Measurements from ENCODE around the gene TREML4.

Gene TREML4

DNA sequence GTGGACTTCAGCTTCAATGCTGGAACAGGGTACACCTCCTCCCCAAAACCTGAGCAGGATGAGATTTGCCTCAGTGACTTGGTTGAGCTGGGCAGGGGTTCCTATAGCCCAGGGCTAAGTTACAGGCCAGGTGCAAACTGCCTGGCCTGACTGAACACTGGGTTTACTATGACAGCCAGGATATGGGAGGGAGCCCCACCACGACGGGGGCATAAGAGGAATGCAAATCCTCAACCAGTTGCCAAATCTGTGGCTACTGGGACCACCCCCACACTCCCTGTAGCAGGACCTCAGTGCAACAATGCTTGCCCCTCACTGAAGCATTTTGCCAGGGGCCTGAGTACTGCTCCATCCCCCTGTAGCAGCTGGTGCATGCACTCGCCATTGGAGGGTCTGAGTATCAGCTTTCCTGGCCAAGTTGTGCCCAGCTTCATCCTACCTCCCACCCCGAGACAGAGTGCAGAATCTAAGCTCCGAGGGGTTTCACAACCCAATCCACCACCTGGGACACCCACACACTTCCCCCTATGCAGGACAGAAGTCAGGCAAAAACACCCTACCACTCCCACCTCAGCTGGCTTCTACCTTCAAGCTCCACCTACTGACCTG is 27.6 kb downstream of the TREML4 start:
- DNase-seq: no peak

DNA sequence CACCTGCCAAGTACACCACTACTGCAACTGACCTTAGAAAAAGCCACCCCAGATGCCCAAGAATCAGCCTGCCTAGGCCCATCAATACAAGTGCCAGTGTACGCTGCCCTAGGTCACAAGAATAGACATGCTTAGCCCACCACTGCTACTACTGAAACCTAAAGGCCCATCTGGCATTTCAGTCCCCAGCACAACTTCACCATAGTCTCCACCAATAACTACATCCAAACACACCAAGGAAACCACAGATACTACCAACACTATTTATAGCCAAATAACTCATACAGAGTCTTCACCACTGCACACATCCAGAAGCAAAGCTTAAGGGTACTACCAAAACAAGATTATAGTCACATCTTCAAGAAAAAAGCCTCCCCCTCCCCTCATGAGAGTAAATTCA is 28.2 kb downstream of the TREML4 start:
- no peak for DNase-seq

DNA sequence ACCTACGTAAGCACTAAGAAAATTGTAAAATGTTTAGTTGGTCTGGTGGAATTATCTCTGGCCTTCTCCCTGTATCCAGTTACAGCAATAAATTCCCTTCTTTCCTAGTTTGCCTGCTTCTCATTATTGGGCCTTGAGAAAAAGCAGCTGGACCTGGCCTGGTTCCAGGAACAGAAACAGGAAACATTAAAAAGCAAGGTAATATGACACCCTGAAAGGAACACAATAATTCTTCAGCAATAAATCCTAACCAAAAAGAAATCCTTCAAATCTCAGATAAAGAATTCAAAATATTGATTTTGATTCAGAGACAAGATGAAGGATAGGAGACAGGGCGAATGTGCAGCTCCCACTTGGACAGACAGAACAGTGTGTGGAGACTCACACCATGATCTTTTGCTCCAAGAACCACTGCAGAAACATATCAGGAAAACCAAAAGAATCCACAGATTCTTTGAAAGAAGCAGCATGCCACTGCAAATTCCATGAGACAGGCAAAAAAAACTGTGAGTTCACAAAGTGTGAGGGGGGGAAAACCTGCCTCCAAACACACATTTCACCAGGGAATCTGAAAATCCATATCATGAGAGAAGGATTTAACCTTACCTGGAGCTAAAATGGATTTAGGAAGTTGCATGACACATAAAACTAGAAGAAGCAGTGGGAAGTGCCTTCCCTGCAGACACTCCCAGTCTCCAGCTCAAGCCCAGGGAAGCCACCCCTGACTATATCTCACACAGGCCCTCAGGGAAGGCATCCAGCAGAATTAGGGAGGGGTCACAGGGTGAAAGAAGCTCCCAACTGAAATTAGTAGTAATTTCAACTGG is 29.4 kb downstream of the TREML4 start:
- DNase-seq: no peak

DNA sequence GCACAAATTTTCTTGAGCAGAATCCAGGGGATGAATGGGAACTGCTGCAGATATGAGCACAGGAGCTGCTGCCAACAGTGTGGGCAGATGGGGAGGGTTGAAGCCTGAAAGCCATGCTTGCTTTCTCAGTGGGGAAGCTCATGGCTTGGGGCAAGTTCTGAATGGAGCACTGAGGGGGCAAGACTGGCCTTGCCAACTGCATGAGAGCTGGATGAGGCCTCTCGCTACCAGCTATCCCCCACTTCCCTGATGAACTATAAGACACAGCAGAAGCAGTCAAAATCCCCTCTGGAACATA is 30.0 kb downstream of the TREML4 start:
- no peak for DNase-seq

DNA sequence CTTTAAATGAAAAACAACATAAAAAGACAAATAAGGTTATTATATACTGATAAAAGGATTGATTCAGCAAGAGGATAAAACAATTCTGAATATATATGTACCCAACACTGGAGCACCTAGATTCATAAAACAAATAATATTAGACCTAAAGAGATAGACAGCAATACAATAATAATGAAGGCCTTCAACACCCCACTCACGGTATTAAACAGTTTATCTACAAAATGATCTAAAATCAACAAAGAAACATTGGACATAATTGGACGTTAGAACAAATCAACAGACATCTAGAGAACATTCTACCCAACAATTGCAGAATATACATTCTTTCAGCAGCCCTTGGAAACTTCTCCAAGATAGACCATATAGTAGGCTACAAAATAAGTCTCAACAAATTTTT is 34.3 kb downstream of the TREML4 start:
- DNase-seq: no peak

DNA sequence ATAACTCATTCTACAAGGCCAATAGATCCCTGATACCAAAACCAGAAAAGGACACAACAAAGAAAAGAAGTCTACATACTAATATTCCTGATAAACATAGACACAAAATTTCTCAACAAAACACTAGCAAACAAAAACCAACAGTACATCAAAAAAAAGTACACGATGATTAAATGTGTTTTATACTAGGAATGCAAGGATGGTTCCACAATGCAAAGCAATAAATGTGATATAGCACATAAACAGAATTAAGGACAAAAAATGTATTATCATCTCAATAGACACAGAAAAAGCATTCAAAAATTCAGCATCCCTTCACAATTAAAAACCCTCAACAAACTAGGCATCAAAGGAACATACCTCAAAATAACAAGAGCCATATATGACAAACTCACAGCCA is 35.1 kb downstream of the TREML4 start:
- no peak for DNase-seq

DNA sequence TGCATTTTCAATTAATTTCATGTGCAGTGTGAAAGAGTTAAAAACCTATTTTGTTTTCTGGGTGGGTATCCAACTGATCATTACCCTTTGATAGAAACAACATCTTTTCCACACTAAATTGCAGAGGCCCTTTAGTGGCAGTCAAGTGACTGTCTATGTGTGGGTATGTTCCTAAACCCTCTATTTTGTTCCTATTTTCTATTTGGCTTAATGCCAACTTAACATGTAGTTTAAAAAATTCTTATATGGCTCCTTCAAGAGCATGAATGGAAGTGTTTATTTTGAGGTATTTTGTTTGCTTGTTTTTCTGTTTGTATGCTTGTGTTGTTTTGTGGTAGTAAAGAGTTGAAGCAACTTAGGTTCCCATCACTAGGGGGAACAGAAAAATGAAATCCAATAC is 38.4 kb downstream of the TREML4 start:
- no peak for DNase-seq

DNA sequence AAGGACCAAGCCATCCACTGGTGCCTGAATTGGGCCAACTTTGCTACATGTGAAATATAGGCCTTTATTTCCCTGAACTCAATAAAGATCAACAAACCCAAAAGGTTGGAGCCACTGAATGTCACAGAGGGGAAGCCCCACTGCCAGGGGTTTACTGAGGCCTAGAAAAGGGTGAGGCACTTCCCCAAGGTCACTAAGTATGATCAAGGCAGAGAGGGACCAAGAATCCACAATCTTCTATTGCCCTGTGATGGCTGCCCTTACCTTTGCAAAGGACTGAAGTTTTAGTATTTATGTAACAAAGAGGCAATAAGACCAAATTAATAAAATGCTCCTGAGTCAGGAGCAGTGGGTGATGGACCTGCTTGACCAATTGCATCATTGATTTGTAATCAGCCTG is 40.3 kb downstream of the TREML4 start:
- no peak for DNase-seq

DNA sequence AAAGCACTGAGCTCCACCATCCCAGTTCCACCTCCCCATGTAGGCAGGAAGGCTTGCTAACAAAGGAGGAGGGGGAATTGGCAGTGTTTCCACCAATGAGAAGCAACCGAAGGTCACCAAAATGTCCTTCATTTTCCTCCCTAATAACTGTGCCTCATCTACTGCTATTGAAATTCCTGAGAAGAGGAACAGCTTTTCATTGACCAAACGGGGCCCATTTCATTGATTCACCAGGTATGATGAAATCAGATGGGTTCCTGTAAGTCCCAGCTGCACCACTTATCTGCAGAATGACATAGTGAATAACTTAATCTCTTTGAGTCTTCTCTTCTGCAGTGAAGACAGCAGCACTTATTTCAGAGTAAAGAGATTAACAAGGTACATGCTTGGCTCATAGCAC is 41.0 kb downstream of the TREML4 start:
- no peak for DNase-seq

DNA sequence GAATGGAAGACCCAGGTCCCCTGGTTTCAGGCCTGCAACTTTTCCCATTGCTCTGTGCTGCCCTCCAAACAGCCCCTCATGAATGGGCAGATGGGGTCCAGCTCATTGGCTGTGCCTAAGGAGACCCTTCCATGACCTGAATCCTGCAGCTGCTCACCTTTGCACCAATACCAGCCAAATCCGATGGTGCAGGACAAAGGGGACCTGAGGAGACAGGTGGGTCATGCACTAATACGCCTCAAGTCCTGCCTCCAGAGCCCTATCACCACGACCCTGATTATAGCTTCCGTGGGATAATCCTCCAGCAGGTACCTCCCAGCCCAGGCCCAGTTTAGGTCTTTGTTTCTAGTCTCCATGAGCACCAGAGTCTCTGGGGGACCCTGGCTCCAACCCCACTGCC is 41.6 kb downstream of the TREML4 start:
- DNase-seq: no peak

DNA sequence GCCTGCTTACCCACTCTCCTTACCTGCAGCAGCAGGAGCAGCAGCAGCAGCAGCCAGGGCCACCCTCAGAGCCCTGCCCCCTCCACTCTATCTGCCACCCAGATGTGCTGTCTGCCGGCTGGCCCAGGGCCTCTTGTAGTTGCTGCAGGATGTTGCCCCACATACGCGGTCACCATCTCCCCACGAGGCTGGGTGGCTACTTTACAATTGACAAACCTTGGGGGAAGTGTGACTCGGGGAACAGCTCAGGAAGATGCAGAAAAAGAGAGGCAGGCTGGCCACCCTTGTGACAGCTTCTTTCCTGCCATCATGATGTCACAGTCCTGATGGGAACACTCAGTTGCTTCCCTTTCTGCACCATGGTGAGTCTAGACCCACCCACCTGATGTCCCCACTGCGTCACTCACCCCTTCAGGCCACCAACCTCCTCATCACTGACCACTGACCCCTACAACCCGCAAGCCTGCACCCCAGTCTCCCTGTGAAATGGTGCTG is 43.8 kb downstream of the TREML4 start:
- DNase-seq: peak in 1 of 5 donors; percentile 58

DNA sequence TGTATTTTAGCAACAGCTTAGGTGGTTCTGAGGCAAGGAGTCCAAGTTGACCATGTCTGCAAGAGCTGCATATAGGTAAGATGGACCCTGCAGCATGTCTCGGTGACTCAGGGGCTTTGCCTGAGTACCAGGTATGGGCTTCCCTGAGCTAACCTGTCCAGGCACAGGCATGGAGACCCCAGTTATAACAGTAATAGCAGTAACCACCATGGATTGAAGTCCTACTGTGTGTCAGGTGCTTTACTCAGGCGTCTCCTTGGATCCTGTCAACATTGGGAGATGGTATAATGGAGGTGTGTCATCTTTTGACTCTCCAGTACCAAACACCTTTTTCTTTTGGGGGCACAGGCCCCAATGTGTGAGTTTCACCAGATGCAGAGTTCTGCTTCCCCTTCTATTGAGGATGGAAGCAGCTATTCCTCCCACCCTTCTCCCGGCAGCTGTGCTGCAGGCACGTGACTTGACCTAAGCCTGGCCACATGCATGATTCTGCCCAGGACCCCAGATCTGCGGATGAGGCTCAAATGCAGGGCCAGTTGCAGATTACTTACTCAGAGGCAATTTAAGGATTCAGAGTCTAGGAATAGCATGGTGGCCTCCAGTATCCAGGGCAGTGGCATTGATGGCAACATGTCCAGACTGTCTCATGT is 44.6 kb downstream of the TREML4 start:
- no peak for DNase-seq

DNA sequence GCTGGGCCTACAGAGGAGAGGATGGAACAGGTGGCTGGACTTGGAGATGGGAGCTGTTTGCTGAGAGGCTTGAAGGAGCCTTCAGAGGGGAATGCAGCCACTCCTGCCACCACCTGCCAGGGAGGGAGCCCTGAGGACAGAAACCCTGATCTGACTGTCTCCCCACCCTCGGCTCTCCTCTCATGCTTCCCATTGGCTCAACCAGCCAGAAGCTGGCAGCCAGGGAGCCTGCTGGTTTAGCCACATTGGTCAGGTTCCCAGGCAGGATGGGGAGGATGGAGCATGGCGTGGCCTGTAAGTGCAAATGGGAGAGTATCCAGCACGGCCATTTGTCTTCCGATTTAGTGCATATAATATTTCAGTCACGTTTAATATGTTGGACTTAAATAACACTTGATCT is 45.6 kb downstream of the TREML4 start:
- DNase-seq: no peak

DNA sequence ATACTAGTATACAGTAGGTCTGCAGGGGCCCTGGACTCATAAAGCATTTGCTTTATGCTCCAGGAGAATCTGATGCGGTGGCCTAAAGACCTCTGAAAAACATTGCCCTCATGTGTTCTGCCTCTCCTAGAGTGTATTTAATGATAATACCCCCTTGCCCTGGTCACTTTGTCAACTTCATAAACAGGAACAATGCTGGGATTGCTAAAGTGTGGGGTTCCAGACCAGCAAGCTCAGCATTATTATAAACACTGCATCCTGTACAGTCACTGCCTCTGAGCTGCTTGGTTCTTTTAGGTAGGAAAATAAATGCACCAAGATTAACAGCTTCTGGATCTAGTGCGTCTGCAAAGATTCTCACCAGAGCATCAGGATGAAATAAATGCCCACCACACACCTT is 46.1 kb downstream of the TREML4 start:
- DNase-seq: no peak

DNA sequence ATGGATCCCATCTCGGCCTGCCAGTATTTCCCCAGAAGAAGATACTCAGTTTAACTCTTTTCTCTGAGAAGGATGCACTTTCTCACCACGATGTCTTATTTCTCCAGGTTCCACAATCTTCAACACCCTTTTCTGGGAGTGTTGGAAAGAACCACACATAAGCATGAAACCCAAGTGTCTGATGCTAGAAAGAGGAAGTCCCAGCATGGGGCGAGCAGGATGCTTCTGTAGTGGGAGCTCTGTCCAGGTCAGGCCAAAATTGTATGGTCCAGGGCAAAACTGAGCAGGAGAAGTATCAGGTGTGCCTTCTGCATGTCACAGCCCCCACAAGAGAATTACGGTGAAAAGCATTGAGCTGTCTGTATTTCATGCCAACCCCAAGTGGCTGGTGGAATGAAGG is 47.3 kb downstream of the TREML4 start:
- DNase-seq: no peak

DNA sequence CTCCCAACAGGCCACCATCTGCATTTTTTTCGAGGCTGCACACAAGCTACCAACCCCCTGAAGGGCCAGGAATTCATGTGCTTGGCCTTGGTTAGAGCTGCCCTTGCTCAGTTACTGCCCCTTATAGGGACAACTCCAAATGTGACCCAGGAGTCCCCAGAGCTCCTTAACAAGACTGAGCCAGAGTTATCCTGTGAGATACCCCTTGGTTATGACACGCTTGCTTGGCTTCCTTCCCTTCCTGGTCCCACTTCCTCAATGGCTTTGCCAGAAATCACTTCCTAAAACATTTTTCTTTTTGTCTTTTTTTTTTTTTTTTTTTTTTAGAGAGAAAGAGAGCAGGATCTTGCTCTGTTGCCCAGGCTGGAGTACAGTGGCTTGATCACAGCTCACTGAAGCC is 49.5 kb downstream of the TREML4 start:
- DNase-seq: no peak

DNA sequence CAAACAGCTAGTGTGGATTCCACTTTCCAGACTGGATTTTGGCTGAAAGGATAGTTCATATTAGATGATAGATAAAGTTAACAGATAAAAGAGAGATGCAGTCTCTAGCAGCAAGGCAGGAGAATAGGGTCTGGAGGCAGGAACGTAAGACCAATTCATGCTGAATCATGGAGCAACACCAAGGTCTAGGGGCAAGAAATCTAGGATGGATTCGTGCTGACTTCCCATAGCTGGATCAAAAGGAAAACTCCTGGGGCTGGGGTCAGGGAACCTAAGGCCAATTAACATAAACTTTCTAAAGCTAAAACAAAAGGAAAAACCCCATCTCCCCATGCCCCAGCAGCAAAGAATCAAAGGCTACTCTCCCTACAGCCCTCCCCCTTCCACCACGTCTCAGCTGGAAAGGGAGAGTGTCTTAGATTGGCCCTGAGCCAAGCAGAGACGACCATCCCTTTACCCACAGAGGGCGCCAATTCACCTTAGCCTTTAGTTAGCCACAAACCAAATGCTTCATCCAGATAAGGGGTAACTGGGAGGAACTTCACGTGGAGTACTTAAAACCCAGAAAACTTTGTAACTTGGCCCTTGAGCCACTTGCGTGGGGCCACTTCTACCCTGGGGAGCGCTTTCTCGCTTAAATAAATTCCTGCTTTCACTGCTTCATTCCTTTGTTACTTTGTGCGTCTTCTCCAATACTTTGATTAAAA is 50.7 kb downstream of the TREML4 start:
- DNase-seq: peak in 4 of 5 donors; percentile 32 to 72 (median 40)

DNA sequence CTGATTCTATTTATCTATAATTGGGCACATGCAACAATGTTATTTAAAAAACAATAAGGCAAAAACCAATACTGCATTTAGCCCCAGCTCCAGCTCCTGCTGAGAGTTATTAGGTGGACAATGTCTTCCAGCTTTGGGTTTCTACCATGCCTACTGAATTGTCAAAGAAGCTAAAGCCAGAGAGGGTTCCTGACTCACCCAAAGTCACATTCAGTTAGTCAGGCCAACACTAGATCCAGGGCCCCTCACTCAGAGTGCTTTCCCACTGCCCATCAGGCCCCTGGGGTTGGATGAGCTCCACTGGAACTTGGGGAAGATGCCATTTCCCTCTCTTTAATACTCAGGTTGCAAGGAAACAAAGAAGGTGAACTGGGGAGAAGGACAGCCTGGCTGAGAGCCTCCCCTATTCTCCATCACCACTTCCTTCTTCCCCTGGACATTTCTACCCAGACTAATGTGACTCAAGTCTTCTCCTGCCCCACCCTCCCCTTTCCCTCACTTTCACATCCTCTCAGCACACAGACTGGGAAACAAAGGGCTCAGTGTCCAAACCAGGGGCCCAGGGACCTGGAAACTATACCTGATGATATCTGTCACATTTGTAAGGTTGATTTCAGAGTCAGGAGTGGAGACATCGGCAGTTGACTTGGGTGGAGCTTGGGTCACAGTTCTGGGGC is 52.4 kb downstream of the TREML4 start:
- no peak for DNase-seq

DNA sequence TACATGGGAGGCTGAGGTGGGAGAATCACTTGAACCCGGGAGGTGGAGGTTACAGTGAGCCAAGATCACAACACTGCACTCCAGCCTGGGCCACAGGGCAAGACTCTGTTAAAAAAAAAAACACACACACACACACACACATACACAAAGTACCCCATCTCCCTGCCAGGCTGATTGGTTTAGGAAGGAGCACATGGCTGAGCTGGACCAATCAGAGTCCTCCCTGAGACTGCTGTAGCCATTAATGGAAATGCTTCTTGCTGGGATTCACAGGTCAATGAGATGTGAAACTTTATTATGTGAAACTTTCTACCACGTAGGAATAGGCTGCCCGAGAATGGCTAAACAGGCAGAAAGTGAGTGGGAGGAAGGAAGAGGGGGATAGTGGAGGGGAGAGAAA is 55.5 kb downstream of the TREML4 start:
- DNase-seq: no peak

DNA sequence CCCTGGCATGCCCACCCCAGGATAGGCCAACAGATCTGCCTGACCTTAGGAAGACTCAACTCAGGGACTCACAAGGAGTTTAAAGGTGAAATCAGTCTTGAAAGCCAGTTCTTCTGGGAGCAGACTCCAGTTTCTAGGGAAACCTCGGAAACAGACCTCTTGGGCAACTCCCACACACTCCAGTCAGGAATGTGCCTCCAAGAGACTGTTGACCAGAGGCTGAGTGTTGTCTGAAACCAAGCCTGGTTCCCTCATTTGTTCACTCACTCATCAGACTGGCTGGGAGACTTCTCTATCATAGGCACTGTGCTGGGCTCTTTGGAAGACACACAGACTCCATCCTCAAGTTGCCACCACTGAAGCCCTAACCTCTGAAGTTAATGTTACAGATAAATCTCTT is 56.6 kb downstream of the TREML4 start:
- no peak for DNase-seq

DNA sequence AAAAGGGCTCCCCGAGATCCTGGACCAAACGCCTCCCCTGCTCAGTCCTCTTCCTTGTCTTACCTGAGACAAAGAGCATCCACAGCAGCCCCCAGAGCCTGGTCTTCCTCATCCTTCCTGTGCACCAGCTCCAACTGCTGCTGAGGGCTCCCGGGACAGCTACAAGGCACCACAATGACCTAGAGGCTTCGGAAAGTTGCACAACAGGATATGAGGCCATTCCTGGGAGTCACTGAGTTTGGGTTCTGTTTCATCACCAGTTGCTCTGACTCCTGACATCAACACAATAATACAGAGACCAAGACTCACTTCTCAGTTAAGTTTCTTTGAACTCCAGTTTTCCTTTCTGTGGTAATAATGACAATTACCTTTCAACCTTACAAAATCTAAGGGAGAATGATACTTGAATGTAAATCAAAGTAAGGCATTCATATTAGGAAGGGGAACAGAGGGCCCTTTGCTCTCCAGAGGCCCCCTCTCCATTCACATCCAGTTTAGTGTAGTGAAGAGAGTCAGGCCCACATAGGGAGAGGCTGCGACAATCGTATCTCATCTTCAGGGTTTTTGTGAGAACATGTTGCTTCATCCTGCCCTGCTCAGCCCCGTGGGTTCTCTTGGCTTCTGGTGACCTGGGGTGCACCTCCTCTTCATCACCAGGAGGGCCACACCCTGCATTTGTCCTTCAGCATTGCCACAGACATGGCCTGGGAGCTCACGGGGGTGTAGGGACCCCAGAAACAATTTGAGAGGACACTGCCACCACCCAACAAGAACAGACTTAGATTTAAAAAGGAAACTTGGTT is 58.6 kb downstream of the TREML4 start, which contains the start of gene TREM1:
Gene TREM1, minus strand, starts transcription at position 139 of the 803 bp plus-strand sequence. Its CDS starts 27 bp downstream, at position 112.
- DNase-seq: no peak

All from T-helper 1 cell (primary cell).